HepG2 (cell line): Measurements from ENCODE around the gene TLE1. TPM values are rescaled to one million over a fixed set of nuclear protein-coding genes. Genes with fewer than 3 reads are reported as not detected.
A peak's percentile ranks its signal among the peaks of the same experiment; 100 is the strongest.

Experiments
- FOXP1 ChIP-seq, 2 experiments: fragments of 450-650 bp in 1 of 2; IDR thresholded peaks; 2 replicates each; pipeline ENCODE4 v1.6.1; 2017 to 2018; ENCODE audit warnings: antibody characterized with exemption in 1 of 2
- GTF2F1 ChIP-seq: fragments of 150-350 bp; IDR thresholded peaks from 2 replicates; pipeline ENCODE4 v1.6.1; 2014; ENCODE audit warnings: low read length
- HMG20B ChIP-seq: conservative IDR thresholded peaks from 2 replicates; pipeline ENCODE4 v1.6.1; 2016; ENCODE audit warnings: missing genetic modification reagents, missing compliant biosample characterization
- KDM1A ChIP-seq: IDR thresholded peaks from 2 replicates; pipeline ENCODE4 v1.6.1; 2016; ENCODE audit warnings: missing compliant biosample characterization
- MEIS1 ChIP-seq: sonication (generic); formaldehyde crosslinking; IDR thresholded peaks from 2 replicates; pipeline ENCODE4 v1.9.0; 2021; ENCODE audit warnings: mild to moderate bottlenecking, missing genetic modification reagents, moderate library complexity, borderline replicate concordance
- NFE2L1 ChIP-seq: sonication (generic); formaldehyde crosslinking; IDR thresholded peaks from 2 replicates; pipeline ENCODE4 v1.4.0; 2020; ENCODE audit warnings: missing genetic modification reagents, mild to moderate bottlenecking, borderline replicate concordance
- SIX4 ChIP-seq: sonication (generic); formaldehyde crosslinking; IDR thresholded peaks from 2 replicates; pipeline ENCODE4 v1.4.0; 2020; ENCODE audit warnings: missing genetic modification reagents
- TBX2 ChIP-seq: sonication (generic); formaldehyde crosslinking; IDR thresholded peaks from 2 replicates; pipeline ENCODE4 v1.5.0; 2020; ENCODE audit warnings: missing genetic modification reagents, mild to moderate bottlenecking, borderline replicate concordance
- TEAD3 ChIP-seq: optimal IDR thresholded peaks from 2 replicates; pipeline ENCODE3; 2016; ENCODE audit warnings: borderline replicate concordance
- ZNF143 ChIP-seq: sonication (generic); formaldehyde crosslinking; IDR thresholded peaks from 2 replicates; pipeline ENCODE4 v1.4.0; 2020; ENCODE audit warnings: missing genetic modification reagents
- polyA plus RNA-seq, 8 experiments: library from polyadenylated mRNA; depleted of rRNA in 3 of 8; stranded (reverse) in 7 of 8; unstranded in 1 of 8; fragments of >200 nt; fragmentation: Illumina TruSeq in 4 of 8; extraction: Trizol in 4 of 8; gene quantifications; 2 replicates each; pipeline versions ENCODE4 v1.2.1 to v1.2.3, GENCODE V29; 2011 to 2016; ENCODE audit warnings: low read depth in 4 of 8, missing spikeins in 1 of 8, mixed read lengths in 1 of 8; ENCODE audit not compliant: insufficient read depth in 1 of 8
- total RNA-seq, 5 experiments: library from RNA; depleted of rRNA; stranded (reverse); fragments of >200 nt; fragmentation: Illumina TruSeq; extraction: Trizol; gene quantifications; 2 replicates each; pipeline ENCODE4 v1.2.3, GENCODE V29; 2016; ENCODE audit warnings: low read depth in 1 of 5
- TF ChIP-seq, protein P1 (sequence below): sonication (generic); formaldehyde crosslinking; IDR thresholded peaks from 2 replicates; pipeline ENCODE4 v1.8.0; 2022; ENCODE audit warnings: missing genetic modification reagents, low read depth, mild to moderate bottlenecking, borderline replicate concordance
- TF ChIP-seq, protein P2 (sequence below): sonication (generic); formaldehyde crosslinking; IDR thresholded peaks from 2 replicates; pipeline ENCODE4 v1.4.0; 2020; ENCODE audit warnings: mild to moderate bottlenecking, missing genetic modification reagents, borderline replicate concordance
- TF ChIP-seq, protein P3 (sequence below): sonication (generic); formaldehyde crosslinking; IDR thresholded peaks from 2 replicates; pipeline ENCODE4 v1.4.0; 2020; ENCODE audit warnings: missing genetic modification reagents
- TF ChIP-seq, protein P4 (sequence below): IDR thresholded peaks from 2 replicates; pipeline ENCODE4 v1.6.1; 2012; ENCODE audit warnings: low read depth, low read length, improper control_type of control experiment
- TF ChIP-seq, protein P5 (sequence below): sonication (generic); formaldehyde crosslinking; IDR thresholded peaks from one replicate; pipeline ENCODE4 v1.5.1; 2020; ENCODE audit warnings: mild to moderate bottlenecking, missing genetic modification reagents; ENCODE audit errors: not compliant biosample characterization

The TLE1 gene
- total and polyA plus RNA-seq, 2 of the 13 experiments (the other 11 are each of a cell fraction or from before 2014, with no cell fraction given), result 35.9 to 109 TPM

DNA sequence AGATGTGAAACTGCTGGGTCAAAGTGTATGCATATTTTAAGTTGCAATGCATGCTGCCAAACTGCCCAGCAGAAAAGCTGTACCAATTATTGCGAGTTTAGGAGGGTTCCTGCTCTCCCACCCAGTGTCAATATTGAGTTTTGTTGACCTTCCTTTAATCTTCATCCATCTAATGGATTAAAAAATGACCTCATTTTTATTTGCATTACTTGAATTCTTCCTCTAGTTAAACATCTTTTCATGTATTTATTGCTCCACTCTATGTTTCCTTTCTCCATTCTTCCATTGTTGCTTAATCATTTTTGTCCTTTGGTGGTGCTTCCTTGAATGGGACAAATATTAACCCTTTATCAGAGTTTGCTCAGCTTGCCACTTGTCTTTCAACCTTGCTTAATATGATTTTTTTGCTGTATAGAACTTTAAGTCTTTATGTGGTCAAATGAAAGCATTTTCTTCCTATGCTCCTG lies 32.4 kb downstream of the TLE1 start (continued):
- TF ChIP-seq HMG20B (CRISPR knock-in tag), result no peak; the same call in none of the 2 replicates
- TF ChIP-seq, protein P1, sequence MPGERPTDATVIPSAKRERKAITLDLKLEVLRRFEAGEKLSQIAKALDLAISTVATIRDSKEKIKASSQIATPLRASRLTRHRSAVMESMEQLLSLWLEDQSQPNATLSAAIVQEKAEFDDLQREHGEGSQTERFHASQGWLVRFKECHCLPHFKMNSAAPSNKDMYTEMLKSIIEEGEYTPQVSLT (CRISPR knock-in tag), result no peak
- TF ChIP-seq ZNF143 (CRISPR knock-in tag), result no peak
- peak; percentile 52 for TF ChIP-seq TEAD3 (CRISPR knock-in tag)
- TF ChIP-seq TBX2, result peak; percentile 47; the same call in 1 of the 2 replicates
- 0 out of 2 replicates have a peak, but pooled peaks have one; percentile 22 for TF ChIP-seq FOXP1 (IDR thresholded peaks at IDR 0.05)
- TF ChIP-seq FOXP1 (CRISPR knock-in tag; IDR thresholded peaks at IDR 0.05), result peak; percentile 78
- TF ChIP-seq SIX4 (CRISPR knock-in tag), result 0 out of 2 replicates have a peak, but pooled peaks have one; percentile 28
- peak; percentile 26; the same call in 1 of the 2 replicates for TF ChIP-seq KDM1A (CRISPR knock-in tag)
- TF ChIP-seq, protein P2, sequence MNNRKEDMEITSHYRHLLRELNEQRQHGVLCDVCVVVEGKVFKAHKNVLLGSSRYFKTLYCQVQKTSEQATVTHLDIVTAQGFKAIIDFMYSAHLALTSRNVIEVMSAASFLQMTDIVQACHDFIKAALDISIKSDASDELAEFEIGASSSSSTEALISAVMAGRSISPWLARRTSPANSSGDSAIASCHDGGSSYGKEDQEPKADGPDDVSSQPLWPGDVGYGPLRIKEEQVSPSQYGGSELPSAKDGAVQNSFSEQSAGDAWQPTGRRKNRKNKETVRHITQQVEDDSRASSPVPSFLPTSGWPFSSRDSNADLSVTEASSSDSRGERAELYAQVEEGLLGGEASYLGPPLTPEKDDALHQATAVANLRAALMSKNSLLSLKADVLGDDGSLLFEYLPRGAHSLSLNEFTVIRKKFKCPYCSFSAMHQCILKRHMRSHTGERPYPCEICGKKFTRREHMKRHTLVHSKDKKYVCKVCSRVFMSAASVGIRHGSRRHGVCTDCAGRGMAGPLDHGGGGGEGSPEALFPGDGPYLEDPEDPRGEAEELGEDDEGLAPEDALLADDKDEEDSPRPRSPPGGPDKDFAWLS (CRISPR knock-in tag), result no peak
- TF ChIP-seq, protein P3, sequence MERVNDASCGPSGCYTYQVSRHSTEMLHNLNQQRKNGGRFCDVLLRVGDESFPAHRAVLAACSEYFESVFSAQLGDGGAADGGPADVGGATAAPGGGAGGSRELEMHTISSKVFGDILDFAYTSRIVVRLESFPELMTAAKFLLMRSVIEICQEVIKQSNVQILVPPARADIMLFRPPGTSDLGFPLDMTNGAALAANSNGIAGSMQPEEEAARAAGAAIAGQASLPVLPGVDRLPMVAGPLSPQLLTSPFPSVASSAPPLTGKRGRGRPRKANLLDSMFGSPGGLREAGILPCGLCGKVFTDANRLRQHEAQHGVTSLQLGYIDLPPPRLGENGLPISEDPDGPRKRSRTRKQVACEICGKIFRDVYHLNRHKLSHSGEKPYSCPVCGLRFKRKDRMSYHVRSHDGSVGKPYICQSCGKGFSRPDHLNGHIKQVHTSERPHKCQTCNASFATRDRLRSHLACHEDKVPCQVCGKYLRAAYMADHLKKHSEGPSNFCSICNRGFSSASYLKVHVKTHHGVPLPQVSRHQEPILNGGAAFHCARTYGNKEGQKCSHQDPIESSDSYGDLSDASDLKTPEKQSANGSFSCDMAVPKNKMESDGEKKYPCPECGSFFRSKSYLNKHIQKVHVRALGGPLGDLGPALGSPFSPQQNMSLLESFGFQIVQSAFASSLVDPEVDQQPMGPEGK (CRISPR knock-in tag), result peak; percentile 78; the same call in 1 of the 2 replicates
- no peak for TF ChIP-seq GTF2F1
- TF ChIP-seq, protein P4, sequence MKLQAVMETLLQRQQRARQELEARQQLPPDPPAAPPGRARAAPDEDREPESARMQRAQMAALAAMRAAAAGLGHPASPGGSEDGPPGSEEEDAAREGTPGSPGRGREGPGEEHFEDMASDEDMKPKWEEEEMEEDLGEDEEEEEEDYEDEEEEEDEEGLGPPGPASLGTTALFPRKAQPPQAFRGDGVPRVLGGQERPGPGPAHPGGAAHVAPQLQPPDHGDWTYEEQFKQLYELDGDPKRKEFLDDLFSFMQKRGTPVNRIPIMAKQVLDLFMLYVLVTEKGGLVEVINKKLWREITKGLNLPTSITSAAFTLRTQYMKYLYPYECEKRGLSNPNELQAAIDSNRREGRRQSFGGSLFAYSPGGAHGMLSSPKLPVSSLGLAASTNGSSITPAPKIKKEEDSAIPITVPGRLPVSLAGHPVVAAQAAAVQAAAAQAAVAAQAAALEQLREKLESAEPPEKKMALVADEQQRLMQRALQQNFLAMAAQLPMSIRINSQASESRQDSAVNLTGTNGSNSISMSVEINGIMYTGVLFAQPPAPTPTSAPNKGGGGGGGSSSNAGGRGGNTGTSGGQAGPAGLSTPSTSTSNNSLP, result peak; percentile 76
- TF ChIP-seq MEIS1 (CRISPR knock-in tag), result no peak
- TF ChIP-seq NFE2L1, result no peak
- TF ChIP-seq, protein P5, sequence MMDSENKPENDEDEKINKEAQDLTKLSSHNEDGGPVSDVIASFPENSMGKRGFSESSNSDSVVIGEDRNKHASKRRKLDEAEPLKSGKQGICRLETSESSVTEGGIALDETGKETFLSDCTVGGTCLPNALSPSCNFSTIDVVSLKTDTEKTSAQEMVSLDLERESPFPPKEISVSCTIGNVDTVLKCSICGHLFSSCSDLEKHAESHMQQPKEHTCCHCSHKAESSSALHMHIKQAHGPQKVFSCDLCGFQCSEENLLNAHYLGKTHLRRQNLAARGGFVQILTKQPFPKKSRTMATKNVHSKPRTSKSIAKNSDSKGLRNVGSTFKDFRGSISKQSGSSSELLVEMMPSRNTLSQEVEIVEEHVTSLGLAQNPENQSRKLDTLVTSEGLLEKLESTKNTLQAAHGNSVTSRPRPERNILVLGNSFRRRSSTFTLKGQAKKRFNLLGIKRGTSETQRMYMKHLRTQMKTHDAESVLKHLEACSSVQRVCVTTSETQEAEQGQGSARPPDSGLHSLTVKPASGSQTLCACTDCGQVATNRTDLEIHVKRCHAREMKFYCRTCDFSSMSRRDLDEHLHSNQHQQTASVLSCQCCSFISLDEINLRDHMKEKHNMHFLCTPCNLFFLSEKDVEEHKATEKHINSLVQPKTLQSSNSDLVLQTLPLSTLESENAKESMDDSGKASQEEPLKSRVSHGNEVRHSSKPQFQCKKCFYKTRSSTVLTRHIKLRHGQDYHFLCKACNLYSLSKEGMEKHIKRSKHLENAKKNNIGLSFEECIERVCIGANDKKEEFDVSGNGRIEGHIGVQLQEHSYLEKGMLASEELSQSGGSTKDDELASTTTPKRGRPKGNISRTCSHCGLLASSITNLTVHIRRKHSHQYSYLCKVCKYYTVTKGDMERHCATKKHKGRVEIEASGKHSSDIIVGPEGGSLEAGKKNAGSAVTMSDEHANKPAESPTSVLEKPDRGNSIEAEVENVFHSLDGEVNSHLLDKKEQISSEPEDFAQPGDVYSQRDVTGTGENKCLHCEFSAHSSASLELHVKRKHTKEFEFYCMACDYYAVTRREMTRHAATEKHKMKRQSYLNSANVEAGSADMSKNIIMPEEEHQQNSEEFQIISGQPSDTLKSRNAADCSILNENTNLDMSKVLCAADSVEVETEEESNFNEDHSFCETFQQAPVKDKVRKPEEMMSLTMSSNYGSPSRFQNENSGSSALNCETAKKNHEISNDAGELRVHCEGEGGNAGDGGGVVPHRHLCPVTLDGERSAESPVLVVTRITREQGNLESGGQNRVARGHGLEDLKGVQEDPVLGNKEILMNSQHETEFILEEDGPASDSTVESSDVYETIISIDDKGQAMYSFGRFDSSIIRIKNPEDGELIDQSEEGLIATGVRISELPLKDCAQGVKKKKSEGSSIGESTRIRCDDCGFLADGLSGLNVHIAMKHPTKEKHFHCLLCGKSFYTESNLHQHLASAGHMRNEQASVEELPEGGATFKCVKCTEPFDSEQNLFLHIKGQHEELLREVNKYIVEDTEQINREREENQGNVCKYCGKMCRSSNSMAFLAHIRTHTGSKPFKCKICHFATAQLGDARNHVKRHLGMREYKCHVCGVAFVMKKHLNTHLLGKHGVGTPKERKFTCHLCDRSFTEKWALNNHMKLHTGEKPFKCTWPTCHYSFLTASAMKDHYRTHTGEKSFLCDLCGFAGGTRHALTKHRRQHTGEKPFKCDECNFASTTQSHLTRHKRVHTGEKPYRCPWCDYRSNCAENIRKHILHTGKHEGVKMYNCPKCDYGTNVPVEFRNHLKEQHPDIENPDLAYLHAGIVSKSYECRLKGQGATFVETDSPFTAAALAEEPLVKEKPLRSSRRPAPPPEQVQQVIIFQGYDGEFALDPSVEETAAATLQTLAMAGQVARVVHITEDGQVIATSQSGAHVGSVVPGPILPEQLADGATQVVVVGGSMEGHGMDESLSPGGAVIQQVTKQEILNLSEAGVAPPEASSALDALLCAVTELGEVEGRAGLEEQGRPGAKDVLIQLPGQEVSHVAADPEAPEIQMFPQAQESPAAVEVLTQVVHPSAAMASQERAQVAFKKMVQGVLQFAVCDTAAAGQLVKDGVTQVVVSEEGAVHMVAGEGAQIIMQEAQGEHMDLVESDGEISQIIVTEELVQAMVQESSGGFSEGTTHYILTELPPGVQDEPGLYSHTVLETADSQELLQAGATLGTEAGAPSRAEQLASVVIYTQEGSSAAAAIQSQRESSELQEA (CRISPR knock-in tag), result no peak
